SH-SY5Y (cell line): Measurements from ENCODE around the gene PTAFR.

Experiments
- GATA2 ChIP-seq: IDR thresholded peaks from 2 replicates; pipeline ENCODE4 v1.6.1; 2011; ENCODE audit warnings: mild to moderate bottlenecking, low read depth, low read length
- GATA3 ChIP-seq: IDR thresholded peaks from 2 replicates; pipeline ENCODE4 v1.6.1; 2011; ENCODE audit warnings: low read depth, mild to moderate bottlenecking, low read length, moderate library complexity

DNA sequence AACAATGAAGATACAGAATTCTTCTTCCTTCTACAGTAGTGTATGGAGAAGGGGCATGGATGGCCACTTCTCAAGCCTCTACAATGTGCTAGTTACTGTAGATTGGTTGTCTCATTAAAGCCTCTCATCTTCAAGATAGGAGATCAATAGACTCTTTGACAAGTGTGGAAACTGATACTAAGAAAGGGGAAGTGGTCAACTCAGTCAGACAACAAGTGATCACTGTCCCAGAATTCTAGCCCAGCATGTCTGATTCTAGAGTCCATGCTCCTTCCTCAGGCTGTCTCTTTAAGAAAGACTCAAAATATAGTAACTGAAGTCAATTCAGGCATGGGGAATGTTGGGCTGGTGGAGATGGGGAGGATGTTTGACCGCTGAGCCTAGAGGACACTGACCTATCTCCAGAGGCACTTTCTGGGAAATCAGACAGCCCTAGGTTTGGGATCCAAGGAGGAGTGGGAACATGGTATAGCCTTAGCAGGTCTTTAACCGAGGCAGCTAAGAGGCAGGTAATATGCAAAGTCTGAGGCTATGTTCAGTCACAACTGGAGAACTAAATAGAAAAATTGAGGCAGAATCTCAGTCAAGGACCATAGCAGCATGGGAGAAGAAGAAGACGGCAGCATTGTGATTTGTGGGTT is 48.8 kb downstream of the PTAFR start:
- TF ChIP-seq GATA3 (no peak), GATA2 (no peak)
